BLaER1 treated with 17β-estradiol and CSF1 and Interleukin-3, amounts not matched to agents 10 nM and 100 nM (cell line): Measurements from ENCODE around the gene SLC37A1.

Experiments used
- H3K27ac ChIP-seq, 11 experiments: shearing (Covaris generic); formaldehyde crosslinking; 2 replicates each; pipeline ENCODE4 v1.8.1; 2022
- H3K27me3 ChIP-seq, 11 experiments: shearing (Covaris generic); formaldehyde crosslinking; 2 replicates each; pipeline ENCODE4 v1.8.1; 2022
- H3K36me3 ChIP-seq, 11 experiments: shearing (Covaris generic); formaldehyde crosslinking; 2 replicates each; pipeline ENCODE4 v1.8.1; 2022
- H3K4me1 ChIP-seq, 10 experiments: shearing (Covaris generic); formaldehyde crosslinking; 2 replicates each; pipeline ENCODE4 v1.8.1; 2022
- H3K4me2 ChIP-seq, 11 experiments: shearing (Covaris generic); formaldehyde crosslinking; 2 replicates each; pipeline ENCODE4 v1.8.1; 2022
- H3K4me3 ChIP-seq, 10 experiments: shearing (Covaris generic); formaldehyde crosslinking; 2 replicates each; pipeline ENCODE4 v1.8.1; 2022
- H3K9ac ChIP-seq, 11 experiments: shearing (Covaris generic); formaldehyde crosslinking; 2 replicates each; pipeline ENCODE4 v1.8.1; 2022
- H3K9me3 ChIP-seq, 11 experiments: shearing (Covaris generic); formaldehyde crosslinking; replicated peaks in 1 of 11; 2 replicates each; pipeline ENCODE4 v1.8.1; 2022
- H4K20me1 ChIP-seq, 11 experiments: shearing (Covaris generic); formaldehyde crosslinking; 2 replicates each; pipeline ENCODE4 v1.8.1; 2022
- Cebpa-rat ChIP-seq, 11 experiments: shearing (Covaris generic); IDR thresholded peaks; 2 replicates each; pipeline ENCODE4 v1.8.1; 2022

The SLC37A1 gene

DNA sequence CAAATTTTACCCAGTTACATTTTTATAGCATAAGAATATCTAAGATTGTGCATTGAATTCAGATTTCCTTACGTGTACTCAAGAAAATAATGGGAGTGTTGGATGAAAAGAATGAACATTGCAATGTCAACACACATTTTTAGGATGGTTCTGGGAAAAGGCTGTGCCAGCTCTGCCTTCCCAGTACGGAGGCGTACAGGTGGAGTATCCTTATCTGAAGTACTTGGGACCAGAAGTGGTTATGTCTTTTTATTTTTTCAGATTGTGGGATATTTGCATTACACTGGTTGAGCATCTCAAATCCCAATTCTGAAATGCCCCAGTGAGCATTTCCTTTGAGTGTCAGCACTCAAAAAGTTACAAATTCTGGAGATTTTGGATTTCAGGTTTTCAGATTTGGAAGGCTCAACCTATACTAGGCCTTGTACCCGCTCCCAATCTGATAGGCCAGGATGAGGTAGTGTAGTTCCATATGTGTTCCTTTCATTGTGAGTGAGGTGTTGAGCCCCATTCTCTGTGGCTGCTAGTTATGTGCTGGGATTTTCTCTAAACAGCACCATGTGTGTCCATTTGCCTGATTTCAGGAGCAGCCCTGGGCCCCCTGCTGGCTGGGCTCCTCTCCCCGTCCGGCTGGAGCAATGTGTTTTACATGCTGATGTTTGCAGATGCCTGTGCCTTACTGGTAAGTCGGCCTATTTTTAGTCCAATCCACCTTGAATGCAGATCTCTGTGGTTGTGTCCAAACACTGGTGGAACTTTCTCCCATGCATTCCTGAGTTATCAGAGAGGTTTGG, 60.8 kb downstream of the SLC37A1 start:
- Histone ChIP-seq H3K4me3 (no peak overlapping the region), H3K9ac (no peak overlapping the region), H3K27ac (no peak overlapping the region), H4K20me1 (no peaks in the 10 kb centered on the region; a peak in 2 of 22 replicates), H3K27me3 (no peaks in the 10 kb centered on the region), H3K4me2 (no peak overlapping the region), H3K4me1 (peaks cover 0 to 12% (median 0%) of the 10 kb centered on the region in 10 experiments; a peak in 5 of 20 replicates), H3K36me3 (peaks cover 12 to 66% (median 54%) of the 10 kb centered on the region in 11 experiments; a peak in 18 of 22 replicates), H3K9me3 (peaks cover 17 to 32% (median 26%) of the 10 kb centered on the region in 11 experiments)
- no peak for TF ChIP-seq Cebpa-rat (IDR thresholded peaks at IDR 0.05)

DNA sequence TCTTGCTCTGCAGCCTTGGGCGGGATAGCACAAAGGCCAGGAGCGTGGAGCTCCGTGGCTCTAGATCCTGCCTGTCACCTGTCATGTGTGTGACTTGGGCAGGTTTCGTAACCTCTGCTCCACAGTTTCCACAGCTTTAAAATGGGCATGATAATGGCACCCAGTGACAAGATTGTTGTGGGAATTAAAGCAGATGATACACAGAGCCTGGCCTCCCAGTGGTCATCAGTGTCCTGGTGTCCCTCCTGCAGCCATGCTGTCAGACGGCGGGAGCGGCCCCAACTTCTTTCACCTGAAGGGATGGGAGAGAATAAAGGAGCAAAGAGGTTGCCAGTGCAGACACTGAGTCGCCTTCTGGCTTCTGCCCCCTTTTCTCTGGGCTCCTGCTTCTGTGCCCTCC, 61.5 kb downstream of the SLC37A1 start:
- Histone ChIP-seq H3K27me3 (no peaks in the 10 kb centered on the region), H3K36me3 (peaks cover 12 to 61% (median 49%) of the 10 kb centered on the region in 11 experiments; a peak in 18 of 22 replicates), H3K4me3 (no peak overlapping the region)

DNA sequence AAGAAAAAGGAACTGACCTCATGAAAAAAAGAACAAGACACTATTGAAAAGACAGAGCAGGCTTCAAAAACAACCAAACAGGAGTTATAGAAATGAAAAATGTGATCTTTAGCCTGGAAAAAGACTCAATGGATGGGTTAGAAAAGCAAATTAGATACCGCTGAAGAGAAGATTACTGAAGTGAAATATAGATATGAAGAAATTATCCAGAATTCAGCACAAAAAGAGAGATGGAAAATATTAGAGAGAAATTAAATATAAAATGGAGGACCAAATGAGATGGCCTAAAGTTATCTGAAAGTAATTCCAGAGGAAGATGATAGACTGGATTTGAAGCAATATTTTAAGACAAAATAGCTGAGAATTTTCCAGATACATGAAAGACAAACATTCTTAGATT, 63.0 kb downstream of the SLC37A1 start:
- peaks cover 12 to 48% (median 39%) of the 10 kb centered on the region in 11 experiments; a peak in 18 of 22 replicates for H3K36me3 ChIP-seq

More for the DNA sequence above, 61.5 kb downstream of the SLC37A1 start:
- Histone ChIP-seq H3K9me3 (peaks cover 17 to 32% (median 26%) of the 10 kb centered on the region in 11 experiments), H3K9ac (no peak overlapping the region), H3K27ac (no peak overlapping the region), H3K4me1 (peaks cover 0 to 10% (median 0%) of the 10 kb centered on the region in 10 experiments; a peak in 5 of 20 replicates), H3K4me2 (no peak overlapping the region), H4K20me1 (no peaks in the 10 kb centered on the region; a peak in 2 of 22 replicates)
- TF ChIP-seq Cebpa-rat (IDR thresholded peaks at IDR 0.05), result no peak

DNA sequence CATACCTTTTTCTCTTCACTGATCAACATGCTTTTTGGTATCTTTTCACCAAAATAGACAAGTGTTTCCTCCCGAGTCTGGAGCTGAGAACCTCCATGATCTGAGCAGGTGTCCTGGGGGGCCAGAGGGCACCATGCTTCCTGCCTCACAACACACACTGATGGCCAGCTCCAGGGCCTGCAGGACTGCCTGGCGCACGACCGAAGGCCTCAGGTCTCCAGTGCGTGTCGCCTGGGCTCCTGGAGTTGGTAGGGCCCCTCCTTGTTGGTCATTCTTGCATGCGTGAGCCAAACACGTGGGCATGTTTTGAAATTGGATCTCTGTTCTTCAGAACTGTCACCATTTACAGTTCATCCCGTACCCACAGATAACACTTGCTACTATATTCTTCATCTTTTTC, 64.4 kb downstream of the SLC37A1 start:
- Histone ChIP-seq H3K27me3 (no peaks in the 10 kb centered on the region), H3K27ac (no peak overlapping the region), H4K20me1 (peaks cover 0 to 8% (median 0%) of the 10 kb centered on the region in 11 experiments; a peak in 1 of 22 replicates), H3K9me3 (peaks cover 17 to 32% (median 26%) of the 10 kb centered on the region in 11 experiments), H3K4me2 (no peak overlapping the region), H3K9ac (no peak overlapping the region), H3K4me3 (no peak overlapping the region), H3K4me1 (peaks cover 0 to 16% (median 6%) of the 10 kb centered on the region in 10 experiments; a peak in 6 of 20 replicates), H3K36me3 (peaks cover 12 to 44% (median 33%) of the 10 kb centered on the region in 11 experiments; a peak in 18 of 22 replicates)
- no peak for TF ChIP-seq Cebpa-rat (IDR thresholded peaks at IDR 0.05)

More for the DNA sequence above, 63.0 kb downstream of the SLC37A1 start:
- TF ChIP-seq Cebpa-rat (IDR thresholded peaks at IDR 0.05), result no peak
- peaks cover 17 to 32% (median 26%) of the 10 kb centered on the region in 11 experiments for H3K9me3 ChIP-seq
- no peak overlapping the region for H3K4me2 ChIP-seq
- H3K4me1 ChIP-seq, result peaks cover 0 to 7% (median 1%) of the 10 kb centered on the region in 10 experiments; a peak in 6 of 20 replicates
- peaks cover 0 to under 1% (median 0%) of the 10 kb centered on the region in 11 experiments; a peak in 2 of 22 replicates for H4K20me1 ChIP-seq
- no peak overlapping the region for H3K27ac ChIP-seq
- no peak overlapping the region for H3K9ac ChIP-seq
- no peaks in the 10 kb centered on the region for H3K27me3 ChIP-seq
- no peak overlapping the region for H3K4me3 ChIP-seq

DNA sequence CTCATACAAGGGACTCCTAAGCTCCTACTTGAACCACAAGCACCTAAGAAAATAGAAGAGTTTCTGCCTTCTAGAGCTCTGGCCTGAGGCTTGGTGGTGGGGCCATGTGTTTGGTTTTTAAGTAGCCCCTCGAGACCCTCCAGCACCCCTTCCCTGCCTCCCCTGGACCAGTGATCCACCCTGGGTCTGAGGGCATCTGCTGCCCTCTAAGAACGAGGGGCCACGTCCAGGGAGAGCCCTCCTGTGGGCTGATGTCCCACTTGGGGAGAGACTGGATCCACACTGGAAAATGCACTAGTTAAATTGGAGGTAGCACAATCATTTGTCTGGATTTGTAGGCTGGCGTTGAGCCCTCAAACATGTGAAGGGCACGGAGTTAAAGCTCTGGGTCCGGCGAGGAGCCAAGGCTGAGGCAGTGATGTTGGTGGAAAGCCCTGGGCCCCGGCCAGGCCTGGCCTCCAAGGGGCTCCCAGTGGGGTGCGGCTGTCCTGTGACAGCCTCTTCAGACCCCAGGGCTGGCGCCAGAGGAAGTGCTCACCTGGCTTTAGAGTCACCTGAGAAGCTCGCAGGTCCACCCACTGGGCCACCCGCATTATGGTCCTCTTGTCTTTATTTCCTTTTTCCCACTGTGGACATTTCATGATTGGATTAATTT, 65.2 kb downstream of the SLC37A1 start:
- H3K36me3 ChIP-seq, result peaks cover 12 to 42% (median 31%) of the 10 kb centered on the region in 11 experiments; a peak in 18 of 22 replicates
- no peak overlapping the region for H3K9ac ChIP-seq
- H3K27me3 ChIP-seq, result no peaks in the 10 kb centered on the region
- TF ChIP-seq Cebpa-rat (IDR thresholded peaks at IDR 0.05), result no peak
- H3K27ac ChIP-seq, result no peak overlapping the region
- H3K9me3 ChIP-seq, result peaks cover 17 to 32% (median 26%) of the 10 kb centered on the region in 11 experiments
- H3K4me3 ChIP-seq, result no peak overlapping the region
- H4K20me1 ChIP-seq, result peaks cover 0 to 8% (median 0%) of the 10 kb centered on the region in 11 experiments; a peak in 1 of 22 replicates
- peaks cover 0 to 16% (median 6%) of the 10 kb centered on the region in 10 experiments; a peak in 6 of 20 replicates for H3K4me1 ChIP-seq
- H3K4me2 ChIP-seq, result no peak overlapping the region

DNA sequence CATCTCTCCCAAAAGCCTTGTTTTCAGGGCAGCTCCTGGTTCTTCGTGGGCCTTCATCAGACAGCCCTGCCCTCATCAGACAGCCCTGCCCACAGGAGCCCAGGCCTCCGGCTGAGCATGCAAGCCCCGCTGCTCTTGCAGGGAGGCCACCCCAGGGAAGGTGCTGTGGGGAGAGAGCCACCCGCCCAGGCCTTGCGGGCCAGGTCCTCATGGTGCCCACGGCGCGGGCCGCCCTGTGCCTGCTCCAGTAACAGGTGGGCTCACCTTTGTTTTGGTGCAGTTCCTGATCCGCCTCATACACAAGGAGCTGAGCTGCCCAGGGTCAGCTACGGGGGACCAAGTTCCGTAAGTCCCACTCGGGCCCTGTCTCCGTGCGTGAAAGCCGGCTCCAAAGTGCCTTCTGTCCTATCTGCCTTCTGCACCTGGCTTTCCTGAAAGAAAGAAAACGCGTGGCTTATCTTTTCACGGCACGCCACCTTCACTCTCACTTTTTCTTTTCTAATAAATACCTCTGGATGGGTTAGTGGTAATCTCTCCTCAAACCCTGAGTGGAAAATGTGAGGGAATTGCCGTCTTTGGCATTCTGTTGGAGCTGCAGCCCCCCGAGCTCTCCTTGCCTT, 65.9 kb downstream of the SLC37A1 start:
- peaks cover 17 to 32% (median 26%) of the 10 kb centered on the region in 11 experiments for H3K9me3 ChIP-seq
- TF ChIP-seq Cebpa-rat (IDR thresholded peaks at IDR 0.05), result no peak
- peaks cover 0 to 8% (median 0%) of the 10 kb centered on the region in 11 experiments; a peak in 1 of 22 replicates for H4K20me1 ChIP-seq
- no peaks in the 10 kb centered on the region for H3K27me3 ChIP-seq
- H3K4me2 ChIP-seq, result no peak overlapping the region
- H3K4me1 ChIP-seq, result peaks cover 0 to 16% (median 6%) of the 10 kb centered on the region in 10 experiments; a peak in 6 of 20 replicates
- peaks cover 12 to 36% (median 26%) of the 10 kb centered on the region in 11 experiments; a peak in 18 of 22 replicates for H3K36me3 ChIP-seq
- no peak overlapping the region for H3K4me3 ChIP-seq
- no peak overlapping the region for H3K9ac ChIP-seq
- no peak overlapping the region for H3K27ac ChIP-seq

DNA sequence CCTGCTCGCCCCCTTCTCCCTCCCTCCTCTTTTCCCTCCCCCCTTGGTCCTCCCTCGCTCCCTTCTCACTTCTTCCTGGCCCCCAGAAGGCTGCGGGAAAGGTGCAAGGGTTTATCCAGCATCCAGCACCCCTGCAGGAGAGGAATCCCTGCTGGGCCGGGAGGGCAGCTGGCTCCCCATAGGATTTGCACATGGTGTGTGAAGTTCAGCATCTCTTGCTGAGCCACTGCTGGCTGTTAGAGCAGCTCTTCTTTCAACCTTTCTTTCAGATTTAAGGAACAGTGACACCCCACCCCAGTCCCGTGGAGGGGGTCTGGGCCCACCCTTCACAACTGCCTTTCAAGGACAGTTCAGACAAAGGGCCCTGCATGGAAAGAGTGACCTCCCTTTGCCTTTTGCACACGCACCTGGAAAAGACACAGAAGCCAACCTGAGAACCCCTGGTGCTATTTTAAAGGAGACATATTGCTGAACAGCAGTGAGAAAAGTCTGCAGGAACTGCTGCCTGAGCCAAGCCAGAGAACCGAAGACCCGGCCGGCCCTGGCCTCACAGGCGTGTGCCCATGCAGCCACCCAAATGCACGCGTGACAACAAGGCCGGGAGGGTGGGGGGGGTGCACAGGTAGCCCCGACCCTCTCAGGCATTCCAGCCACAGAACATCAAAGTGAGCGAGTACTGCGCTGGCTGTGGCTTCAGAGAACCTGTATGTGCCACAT, 66.6 kb downstream of the SLC37A1 start:
- Histone ChIP-seq H3K4me1 (peaks cover 0 to 16% (median 6%) of the 10 kb centered on the region in 10 experiments; a peak in 7 of 20 replicates), H3K9me3 (peaks cover 17 to 30% (median 22%) of the 10 kb centered on the region in 11 experiments), H3K4me3 (no peak overlapping the region), H3K4me2 (no peak overlapping the region), H3K9ac (no peak overlapping the region), H3K27ac (no peak overlapping the region), H4K20me1 (peaks cover 0 to 8% (median 0%) of the 10 kb centered on the region in 11 experiments; a peak in 2 of 22 replicates), H3K36me3 (peaks cover 8 to 29% (median 20%) of the 10 kb centered on the region in 11 experiments; a peak in 18 of 22 replicates), H3K27me3 (no peaks in the 10 kb centered on the region)
- TF ChIP-seq Cebpa-rat (IDR thresholded peaks at IDR 0.05), result no peak

DNA sequence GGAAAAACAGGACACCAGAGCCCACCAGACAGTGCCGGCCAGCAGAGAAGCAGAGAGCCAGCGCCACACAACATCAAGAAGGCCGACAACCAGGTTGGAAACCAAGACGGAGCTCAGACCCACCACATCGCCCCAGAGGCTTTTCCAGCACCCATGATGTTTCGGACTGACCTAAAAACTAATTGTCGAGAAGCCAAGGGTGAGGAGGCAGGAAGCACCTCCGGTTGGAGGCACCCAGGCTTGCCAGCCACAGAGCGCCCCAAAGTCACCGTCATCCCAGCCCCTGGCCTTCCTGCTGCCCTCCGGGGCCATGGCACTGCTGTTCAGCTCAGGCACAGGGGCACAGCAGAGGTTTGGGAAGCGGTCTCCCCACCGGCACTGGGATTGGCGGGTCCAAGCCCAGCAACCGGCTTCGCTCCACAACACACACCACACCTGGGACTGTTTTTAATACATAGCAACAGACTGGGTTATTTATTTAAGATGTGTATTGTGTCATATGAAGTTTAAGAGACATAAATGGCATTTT, 67.2 kb downstream of the SLC37A1 start:
- H3K36me3 ChIP-seq, result peaks cover 7 to 23% (median 15%) of the 10 kb centered on the region in 11 experiments; a peak in 18 of 22 replicates
- no peak for TF ChIP-seq Cebpa-rat (IDR thresholded peaks at IDR 0.05)
- H3K27ac ChIP-seq, result no peak overlapping the region
- no peak overlapping the region for H3K9ac ChIP-seq
- H3K4me3 ChIP-seq, result no peak overlapping the region
- peaks cover 0 to 8% (median 0%) of the 10 kb centered on the region in 11 experiments; a peak in 2 of 22 replicates for H4K20me1 ChIP-seq
- peaks cover 13 to 24% (median 16%) of the 10 kb centered on the region in 11 experiments for H3K9me3 ChIP-seq
- H3K27me3 ChIP-seq, result no peaks in the 10 kb centered on the region
- H3K4me2 ChIP-seq, result no peak overlapping the region
- H3K4me1 ChIP-seq, result peaks cover 0 to 16% (median 6%) of the 10 kb centered on the region in 10 experiments; a peak in 7 of 20 replicates
